IPS DF 6.9 (cell line): ENCODE measurements around the gene SLC10A3.

Source experiments
- DNase-seq: peaks from one replicate; pipeline ENCODE4 v3.0.0-alpha.2; 2013; ENCODE audit warnings: low read depth, low spot score
- H3K27ac ChIP-seq: one replicate; pipeline ENCODE4 v1.5.1; 2013; ENCODE audit warnings: low read length, control low read depth
- H3K27me3 ChIP-seq: 2 replicates; pipeline ENCODE4 v1.6.1; 2013; ENCODE audit warnings: mild to moderate bottlenecking, low read length; ENCODE audit not compliant: control insufficient read depth, insufficient read depth
- H3K36me3 ChIP-seq: 2 replicates; pipeline ENCODE4 v1.6.1; 2013; ENCODE audit warnings: low read length; ENCODE audit not compliant: control insufficient read depth, insufficient read depth
- H3K4me1 ChIP-seq: 2 replicates; pipeline ENCODE4 v1.6.1; 2013; ENCODE audit warnings: low read length; ENCODE audit not compliant: control insufficient read depth, insufficient read depth
- H3K4me3 ChIP-seq: 2 replicates; pipeline ENCODE4 v1.5.1; 2013; ENCODE audit warnings: mild to moderate bottlenecking, low read length
- H3K9me3 ChIP-seq: 2 replicates; pipeline ENCODE4 v1.6.1; 2013; ENCODE audit warnings: low read length, inconsistent platforms; ENCODE audit not compliant: control insufficient read depth, insufficient read depth
- WGBS: extraction: QIAGEN DNeasy Blood & Tissue Kit; methylation state at CpG from one replicate; pipeline ENCODE4 v1.1.7; 2013; ENCODE audit warnings: mixed read lengths, missing lambda C conversion rate; ENCODE audit not compliant: insufficient read length, insufficient coverage; 5-methylcytosine and 5-hydroxymethylcytosine counted together

The SLC10A3 gene

DNA sequence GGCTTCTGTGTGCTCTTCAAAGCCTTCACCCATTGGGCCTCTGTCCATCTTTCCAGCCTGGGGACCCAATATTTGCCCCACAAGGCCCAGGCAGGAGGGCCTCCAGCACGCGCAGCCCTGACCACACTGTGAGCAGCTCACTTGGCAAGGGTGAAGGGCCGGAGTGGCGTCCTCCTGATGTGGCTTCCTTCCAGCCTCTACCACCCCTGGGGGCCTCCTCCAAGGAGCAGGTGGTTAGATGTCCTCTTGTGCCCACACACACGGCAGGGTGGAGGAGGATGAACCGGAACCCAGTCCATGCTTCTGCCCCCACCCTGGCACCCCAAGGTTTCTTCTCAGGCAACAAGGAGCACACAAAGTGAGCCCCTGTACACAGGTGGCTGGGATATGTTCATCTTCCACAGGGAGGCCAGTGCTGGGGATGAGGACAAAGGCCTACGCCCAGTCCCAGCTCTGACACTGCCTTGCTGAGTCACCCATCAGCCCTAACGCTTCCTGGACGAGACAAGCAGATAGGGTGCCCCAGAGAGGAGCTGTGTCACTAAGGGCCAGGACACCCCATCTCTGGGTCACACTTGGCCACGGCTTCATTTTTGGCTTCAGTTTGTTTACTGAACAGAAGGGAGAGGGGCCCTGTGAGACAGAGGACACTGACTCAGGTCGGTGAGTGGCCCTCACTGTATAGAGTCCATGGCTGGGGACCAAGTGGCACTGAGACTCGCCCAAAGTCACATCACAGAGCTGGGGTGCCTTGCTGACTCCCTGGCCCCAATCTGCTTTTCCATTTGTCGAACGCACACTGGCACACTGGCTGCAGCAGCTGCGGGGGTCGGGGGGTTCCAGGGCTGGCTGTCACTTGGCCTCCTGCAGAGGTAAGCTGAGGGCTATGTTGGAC is 5.9 kb downstream of the SLC10A3 start:
- DNase-seq: no peak
- Histone ChIP-seq H3K36me3 (peaks cover 3% of the 10 kb centered on the region; the same call in 1 of the 2 replicates), H3K4me1 (peaks cover 2% of the 10 kb centered on the region; the same call in 1 of the 2 replicates), H3K4me3 (no peak overlapping the region), H3K9me3 (no peaks in the 10 kb centered on the region), H3K27ac (no peak overlapping the region), H3K27me3 (no peaks in the 10 kb centered on the region)
- no CpG with 5 or more reads among the region's 16 CpGs for WGBS

DNA sequence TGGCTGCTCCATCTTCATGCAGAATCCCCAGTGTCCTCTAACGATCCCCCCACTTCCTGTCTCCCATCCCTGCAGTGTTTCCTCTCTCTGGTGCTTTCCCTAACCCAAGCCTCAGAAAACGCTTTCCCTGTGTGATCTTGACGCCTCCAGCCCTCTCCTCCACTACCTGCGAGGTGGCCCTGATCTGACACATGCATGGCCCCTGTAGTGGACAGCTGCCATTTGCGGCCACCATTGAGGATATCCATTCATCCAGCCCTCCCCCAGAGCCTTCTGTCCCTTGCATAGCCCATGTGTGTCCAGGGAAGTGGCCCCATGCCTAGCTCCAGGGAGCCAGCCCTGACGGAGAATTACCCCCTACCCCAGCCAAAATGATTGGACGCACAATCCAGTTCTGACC is 7.1 kb downstream of the SLC10A3 start:
- peaks cover 3% of the 10 kb centered on the region; the same call in 1 of the 2 replicates for H3K36me3 ChIP-seq
- no peak overlapping the region for H3K27ac ChIP-seq
- H3K4me3 ChIP-seq: no peak overlapping the region
- no peaks in the 10 kb centered on the region for H3K9me3 ChIP-seq
- peaks cover 2% of the 10 kb centered on the region; the same call in 1 of the 2 replicates for H3K4me1 ChIP-seq
- no peak for DNase-seq
- no peaks in the 10 kb centered on the region for H3K27me3 ChIP-seq
- no CpG with 5 or more reads among the region's 7 CpGs for WGBS

DNA sequence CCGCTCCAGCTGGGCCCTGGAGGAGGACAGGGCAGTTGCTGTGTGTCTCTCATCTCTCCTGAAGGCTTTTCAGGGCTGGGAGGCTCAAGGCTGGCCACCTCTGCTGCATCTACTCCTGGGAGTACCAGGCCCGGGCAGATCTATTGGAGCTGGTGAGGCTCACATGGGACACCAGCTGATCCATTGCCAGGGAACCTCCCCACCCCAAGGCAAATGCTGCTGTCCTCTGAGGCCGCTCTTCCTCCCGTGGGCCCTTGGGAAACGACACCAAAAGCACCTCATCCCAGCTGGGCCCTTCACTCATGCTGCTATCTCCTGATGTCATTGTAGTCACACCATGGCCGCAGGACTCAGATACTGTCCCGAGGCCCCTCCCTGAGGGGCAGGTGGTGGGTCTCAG is 7.6 kb downstream of the SLC10A3 start:
- Histone ChIP-seq H3K27ac (no peak overlapping the region), H3K4me3 (no peak overlapping the region), H3K27me3 (no peaks in the 10 kb centered on the region), H3K4me1 (peaks cover 2% of the 10 kb centered on the region; the same call in 1 of the 2 replicates), H3K36me3 (0 out of 2 replicates have a peak, but pooled peaks cover 3% of the 10 kb centered on the region), H3K9me3 (no peaks in the 10 kb centered on the region)
- no peak for DNase-seq
- WGBS: no CpG with 5 or more reads among the region's 7 CpGs

DNA sequence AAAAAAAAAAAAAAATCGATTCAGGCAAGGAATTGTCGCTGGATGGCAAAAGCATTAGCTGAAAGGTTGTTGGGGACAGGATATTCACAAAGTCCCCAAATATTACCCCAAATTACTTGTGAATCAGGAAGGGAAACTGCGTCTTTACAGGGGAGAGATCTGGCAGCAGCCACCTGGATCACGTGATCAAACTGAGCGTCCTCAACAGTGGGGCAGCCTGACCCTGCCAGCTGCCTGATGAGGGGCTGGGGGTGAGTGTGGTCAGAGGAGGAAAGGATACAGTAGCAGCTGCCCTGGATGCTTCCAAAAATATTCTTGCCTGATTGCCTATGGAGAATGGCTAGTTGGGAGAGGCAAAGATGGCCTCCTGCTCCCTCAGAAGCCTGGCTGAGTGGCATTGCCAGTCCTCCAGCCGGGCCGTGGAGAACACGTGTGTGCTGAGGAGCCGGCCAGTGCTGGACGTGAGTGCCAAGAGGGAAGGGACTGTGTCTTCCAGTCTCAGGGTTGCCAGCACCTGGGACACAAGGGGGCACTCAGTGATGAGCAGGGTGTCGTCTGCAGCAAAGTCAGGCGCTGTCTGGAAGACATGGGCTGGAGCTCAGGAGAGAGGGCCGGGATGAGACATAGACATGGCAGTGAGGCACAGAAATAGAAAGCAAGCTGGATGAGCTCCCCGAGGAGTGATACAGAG is 8.4 kb downstream of the SLC10A3 start:
- Histone ChIP-seq H3K9me3 (no peaks in the 10 kb centered on the region), H3K36me3 (0 out of 2 replicates have a peak, but pooled peaks cover 3% of the 10 kb centered on the region), H3K27me3 (no peaks in the 10 kb centered on the region), H3K27ac (no peak overlapping the region), H3K4me1 (peaks cover 2% of the 10 kb centered on the region; the same call in 1 of the 2 replicates), H3K4me3 (no peak overlapping the region)
- DNase-seq: no peak
- no CpG with 5 or more reads among the region's 14 CpGs for WGBS

DNA sequence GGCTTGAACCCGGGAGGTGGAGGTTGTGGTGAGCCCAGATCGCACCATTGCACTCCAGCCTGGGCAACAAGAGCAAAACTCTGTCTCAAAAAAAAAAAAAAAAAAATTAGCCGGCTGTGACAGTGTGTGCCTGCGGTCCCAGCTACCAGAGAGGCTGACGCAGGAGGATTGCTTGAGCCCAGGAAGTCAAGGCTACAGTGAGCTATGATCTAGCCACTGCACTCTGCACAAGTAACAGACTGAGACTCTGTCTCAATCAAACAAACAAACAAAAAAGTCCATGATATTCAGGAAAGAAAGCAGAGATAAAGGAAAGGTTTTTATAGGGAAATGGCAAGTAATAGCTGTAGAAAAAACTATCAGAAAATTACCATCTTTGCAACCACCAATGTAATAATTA is 9.2 kb downstream of the SLC10A3 start:
- Histone ChIP-seq H3K27me3 (no peaks in the 10 kb centered on the region), H3K27ac (no peak overlapping the region), H3K9me3 (no peaks in the 10 kb centered on the region), H3K4me3 (no peak overlapping the region), H3K4me1 (no peaks in the 10 kb centered on the region), H3K36me3 (0 out of 2 replicates have a peak, but pooled peaks cover 3% of the 10 kb centered on the region)
- no peak for DNase-seq
- no CpG with 5 or more reads among the region's 5 CpGs for WGBS

DNA sequence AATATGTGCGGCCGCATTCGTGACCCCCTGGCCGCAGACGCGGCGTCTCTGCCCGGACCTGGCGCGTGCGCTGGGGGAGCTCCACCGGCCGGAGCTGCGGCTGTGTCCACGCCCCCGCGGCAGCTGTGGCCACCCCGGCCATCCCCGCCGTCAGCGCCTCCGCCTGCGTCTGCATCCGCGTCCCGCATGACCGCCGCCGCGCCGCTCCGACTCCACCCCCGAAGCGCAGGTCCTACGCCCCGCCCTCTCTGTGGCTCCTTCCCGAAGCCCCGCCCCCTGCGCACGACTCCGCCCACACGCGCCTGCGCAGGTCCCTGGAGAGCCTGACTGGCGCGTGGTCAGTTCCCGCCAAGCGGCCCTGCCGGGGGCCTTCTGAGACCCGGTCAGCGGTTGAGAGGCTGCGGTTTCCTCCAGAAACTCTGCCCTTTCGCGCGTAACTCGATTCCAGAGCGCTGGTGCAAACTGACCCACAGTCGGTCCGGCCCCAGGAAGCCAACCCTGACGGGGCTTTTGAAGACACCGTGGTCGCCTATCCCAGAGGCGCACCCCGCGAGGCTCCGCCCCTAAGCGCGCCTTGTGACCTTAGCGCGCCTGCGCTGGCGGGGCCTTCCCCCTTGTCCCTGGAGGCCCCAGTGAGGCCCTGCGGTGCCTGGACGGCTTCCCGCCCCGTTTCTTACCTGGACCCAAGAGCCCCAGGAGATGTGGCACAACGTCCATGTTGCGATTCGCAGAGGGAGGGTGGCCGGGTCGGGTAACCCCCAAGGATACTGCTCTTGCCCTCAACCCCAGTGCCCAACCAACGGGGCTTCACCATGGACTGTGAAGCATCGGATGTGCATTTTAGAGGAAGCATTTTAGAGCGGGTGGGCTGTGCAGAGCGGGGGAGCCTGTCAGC is 11.5 kb downstream of the SLC10A3 start, which contains the start of gene LAGE3:
LAGE3 (minus strand) TSS at position 554 of the 895 bp plus-strand sequence; CDS start at position 188, 366 bp downstream.
- no peak for DNase-seq
- Histone ChIP-seq H3K27me3 (no peaks in the 10 kb centered on the region), H3K36me3 (no peaks in the 10 kb centered on the region), H3K4me3 (peak within 1 kb of the TSS; percentile 78; the same call in 1 of the 2 replicates), H3K9me3 (no peaks in the 10 kb centered on the region), H3K27ac (no peak within 1 kb of the TSS), H3K4me1 (no peaks in the 10 kb centered on the region)
- WGBS: no CpG with 5 or more reads among the region's 85 CpGs

DNA sequence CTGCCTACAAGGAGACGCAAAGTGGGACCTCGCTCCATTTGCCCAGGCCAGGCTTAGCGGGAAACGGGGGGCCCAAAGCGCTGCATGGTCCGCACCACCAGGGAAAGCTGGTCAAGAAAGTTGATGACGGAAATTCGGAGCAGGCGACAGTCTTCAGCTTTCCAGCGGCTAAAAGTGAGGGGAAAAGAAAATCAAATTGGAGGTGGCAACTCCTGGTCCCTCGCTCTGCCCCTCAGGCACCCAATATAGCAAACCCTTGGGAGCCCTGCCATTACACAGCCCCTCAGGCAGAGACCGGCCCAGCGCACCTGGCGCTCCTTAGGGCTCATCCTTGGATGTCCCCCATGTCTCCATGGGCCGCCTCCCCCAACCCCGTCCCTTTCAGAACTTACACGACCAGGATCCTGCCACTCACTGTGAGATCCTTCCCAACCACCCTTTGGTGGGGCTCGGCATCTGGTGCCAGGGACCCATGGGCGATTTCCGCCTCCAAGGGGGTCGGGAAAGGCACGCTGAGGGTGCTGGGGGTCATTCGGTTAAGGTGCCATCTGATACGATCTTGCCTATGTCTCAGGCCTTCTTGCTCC is 12.4 kb downstream of the SLC10A3 start:
- H3K27me3 ChIP-seq: no peaks in the 10 kb centered on the region
- H3K4me3 ChIP-seq: peak overlapping the region; percentile 78; the same call in 1 of the 2 replicates
- H3K36me3 ChIP-seq: no peaks in the 10 kb centered on the region
- H3K4me1 ChIP-seq: no peaks in the 10 kb centered on the region
- no peak overlapping the region for H3K27ac ChIP-seq
- no peaks in the 10 kb centered on the region for H3K9me3 ChIP-seq
- no peak for DNase-seq
- WGBS: no CpG with 5 or more reads among the region's 24 CpGs

DNA sequence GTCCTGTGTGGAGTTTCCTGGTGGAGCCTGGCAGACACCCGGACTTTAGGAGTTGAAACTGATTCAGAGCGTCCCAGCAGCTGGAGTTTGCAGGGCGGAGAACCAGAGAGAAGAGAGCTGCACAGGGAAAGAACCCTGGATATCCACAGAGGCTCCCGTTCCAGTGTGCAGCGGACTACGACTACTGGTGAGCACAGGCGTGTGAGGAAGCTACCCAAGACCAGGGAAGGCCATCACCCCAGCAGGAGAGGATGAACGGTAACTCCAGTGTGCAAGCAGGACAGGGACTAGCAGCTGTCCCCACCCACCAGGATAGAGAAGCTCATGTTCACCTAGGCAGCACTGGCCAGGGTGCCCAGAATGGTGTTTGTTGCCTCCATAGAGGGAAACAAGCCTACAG is 13.6 kb downstream of the SLC10A3 start:
- H3K4me1 ChIP-seq: no peaks in the 10 kb centered on the region
- WGBS: no CpG with 5 or more reads among the region's 8 CpGs
- H3K27me3 ChIP-seq: no peaks in the 10 kb centered on the region
- H3K4me3 ChIP-seq: no peak overlapping the region
- no peak for DNase-seq
- no peaks in the 10 kb centered on the region for H3K36me3 ChIP-seq
- no peak overlapping the region for H3K27ac ChIP-seq
- no peaks in the 10 kb centered on the region for H3K9me3 ChIP-seq

DNA sequence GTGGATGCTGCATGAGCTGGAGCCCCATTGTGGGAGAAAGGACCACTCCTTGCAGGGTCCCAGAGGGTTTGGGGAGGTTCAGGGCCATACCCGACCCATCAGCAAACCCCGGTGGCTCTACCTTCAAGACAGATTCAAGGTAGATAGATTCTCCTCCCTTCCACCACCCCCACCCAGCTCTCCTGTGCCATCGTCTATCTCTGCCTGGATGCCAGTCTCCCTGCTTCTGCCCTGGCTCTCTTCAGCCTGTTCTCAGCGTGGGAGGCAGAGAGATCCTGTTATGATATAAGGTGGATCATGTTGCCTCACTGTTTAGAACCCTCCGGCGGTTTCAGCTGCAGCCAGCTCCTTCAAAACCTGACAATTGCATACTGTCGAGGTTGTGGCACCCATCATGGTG is 16.7 kb downstream of the SLC10A3 start:
- Histone ChIP-seq H3K9me3 (no peaks in the 10 kb centered on the region), H3K36me3 (peaks cover 11% of the 10 kb centered on the region), H3K4me1 (no peaks in the 10 kb centered on the region), H3K27ac (no peak overlapping the region), H3K4me3 (no peak overlapping the region), H3K27me3 (no peaks in the 10 kb centered on the region)
- no CpG with 5 or more reads among the region's 7 CpGs for WGBS
- DNase-seq: no peak
